Activated T-helper 1 cell treated with anti-CD3 and anti-CD28 coated beads, Interleukin-12 subunit alpha, Interleukin-12 subunit beta, Interleukin-2, Interleukin-4 antibody, amounts not matched to agents 30 ng/mL and 10 ng/mL and 1 ng/mL, durations not matched to agents 14 hours and 24 hours and 36 hours (primary cell): ENCODE measurements around the gene SPAG16. TPM values are rescaled to one million over a fixed set of nuclear protein-coding genes. Genes with fewer than 3 reads are reported as not detected.

Source experiments
- DNase-seq: peaks from one replicate; pipeline ENCODE4 v3.0.0; 2021; ENCODE audit warnings: low spot score
- H3K27ac Mint-ChIP-seq: one replicate; pipeline ENCODE4 v1.8.0; 2021; ENCODE audit warnings: mild to moderate bottlenecking, mixed read lengths
- H3K27me3 Mint-ChIP-seq: one replicate; pipeline ENCODE4 v1.8.0; 2022; ENCODE audit warnings: mild to moderate bottlenecking, moderate library complexity, mixed read lengths; ENCODE audit not compliant: insufficient read depth
- H3K36me3 Mint-ChIP-seq: one replicate; pipeline ENCODE4 v1.8.0; 2021; ENCODE audit warnings: low read depth, mixed read lengths
- H3K4me1 Mint-ChIP-seq: one replicate; pipeline ENCODE4 v1.8.0; 2021; ENCODE audit warnings: low read depth, mixed read lengths
- H3K4me3 Mint-ChIP-seq: one replicate; pipeline ENCODE4 v1.8.0; 2021; ENCODE audit warnings: mild to moderate bottlenecking, moderate library complexity, mixed read lengths
- H3K9me3 Mint-ChIP-seq: one replicate; pipeline ENCODE4 v1.8.0; 2021; ENCODE audit warnings: mixed read lengths
- intact Hi-C: fragments of 100-400 bp; cut with micrococcal nuclease; formaldehyde crosslinking; loops from one replicate; pipeline ENCODE4 v1.15.1; 2024
- total RNA-seq: library from RNA; stranded (reverse); gene quantifications from 2 replicates; pipeline ENCODE4 v1.2.3, GENCODE V29; 2022

The SPAG16 gene
- total RNA-seq, 1 donor from 2014 or later = 7.3 TPM

DNA sequence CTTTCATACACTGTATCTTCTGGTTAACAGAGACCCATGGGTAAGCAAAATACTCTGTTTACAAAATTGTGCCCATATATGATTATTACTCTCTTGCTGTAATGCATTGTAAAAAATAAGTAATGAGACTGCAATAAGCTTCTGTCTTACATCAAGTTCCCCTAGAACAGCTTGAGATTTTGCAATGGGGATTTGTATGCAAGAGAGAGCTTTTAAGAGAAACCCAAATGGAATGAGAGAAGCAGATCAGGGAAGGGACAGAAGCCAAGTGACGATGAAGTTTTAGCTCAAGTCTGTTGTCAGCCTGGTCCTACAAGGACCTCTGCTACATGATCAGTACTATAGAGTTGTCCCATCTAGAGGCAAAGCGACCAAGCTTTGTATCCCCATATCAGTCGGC, 908.4 kb downstream of the SPAG16 start:
- no peaks in the 10 kb centered on the region for H3K36me3 Mint-ChIP-seq
- intact Hi-C loops = no loop called here
- H3K27me3 Mint-ChIP-seq = no peaks in the 10 kb centered on the region
- no peaks in the 10 kb centered on the region for H3K4me1 Mint-ChIP-seq
- no peak overlapping the region for H3K4me3 Mint-ChIP-seq
- H3K27ac Mint-ChIP-seq = no peak overlapping the region
- H3K9me3 Mint-ChIP-seq = no peaks in the 10 kb centered on the region
- no peak for DNase-seq

GRCh38 chr2:214193943-214194342, 909.7 kb downstream of the SPAG16 start:
- Mint-ChIP-seq H3K27me3 (no peaks in the 10 kb centered on the region), H3K9me3 (no peaks in the 10 kb centered on the region), H3K4me3 (no peak overlapping the region), H3K36me3 (no peaks in the 10 kb centered on the region), H3K4me1 (no peaks in the 10 kb centered on the region), H3K27ac (no peak overlapping the region)
- DNase-seq = no peak
- intact Hi-C loops = no loop called here

DNA sequence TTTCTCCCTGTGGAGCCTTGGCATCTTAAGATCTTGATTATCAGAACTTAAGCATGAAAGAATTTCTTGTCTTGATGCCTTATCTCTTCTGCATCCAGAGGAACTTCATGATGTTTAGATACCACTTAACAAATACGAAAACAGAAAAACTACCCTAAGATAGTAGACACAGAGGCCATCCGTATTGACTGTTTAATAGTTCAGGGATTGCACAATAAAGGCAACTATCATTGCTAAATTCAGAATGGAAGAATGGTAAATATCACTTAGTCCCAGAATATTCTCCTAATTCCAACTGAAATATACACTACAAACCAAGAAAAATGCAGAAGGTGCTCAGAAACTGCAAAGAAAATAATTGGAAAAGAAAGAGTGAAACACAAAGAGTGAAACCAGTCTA, 912.0 kb downstream of the SPAG16 start:
- Mint-ChIP-seq H3K9me3 (no peaks in the 10 kb centered on the region), H3K27me3 (no peaks in the 10 kb centered on the region), H3K4me1 (no peaks in the 10 kb centered on the region), H3K36me3 (no peaks in the 10 kb centered on the region), H3K4me3 (no peak overlapping the region), H3K27ac (no peak overlapping the region)
- intact Hi-C loops = no loop called here
- DNase-seq = no peak

DNA sequence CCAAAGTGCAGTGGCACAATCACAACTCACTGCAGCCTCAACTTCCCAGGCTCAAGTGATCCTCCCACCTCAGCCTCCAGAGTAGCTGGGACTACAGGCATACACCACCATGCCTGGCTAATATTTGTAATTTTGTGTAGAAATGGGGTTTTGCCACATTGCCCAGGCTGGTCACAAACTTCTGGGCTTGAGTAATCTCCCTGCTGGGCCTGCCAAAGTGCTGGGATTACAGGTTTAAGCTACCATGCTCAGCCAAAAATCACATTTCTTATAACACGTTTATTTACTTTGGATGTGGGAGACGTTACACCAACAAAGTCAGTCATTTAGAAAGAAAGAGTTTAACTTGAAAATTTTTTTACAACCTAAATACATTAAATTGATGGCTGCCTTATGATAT, 917.6 kb downstream of the SPAG16 start:
- Mint-ChIP-seq H3K4me1 (no peaks in the 10 kb centered on the region), H3K4me3 (no peak overlapping the region), H3K9me3 (no peaks in the 10 kb centered on the region), H3K27me3 (no peaks in the 10 kb centered on the region), H3K27ac (no peak overlapping the region), H3K36me3 (no peaks in the 10 kb centered on the region)
- intact Hi-C loops = no loop called here
- DNase-seq = no peak

DNA sequence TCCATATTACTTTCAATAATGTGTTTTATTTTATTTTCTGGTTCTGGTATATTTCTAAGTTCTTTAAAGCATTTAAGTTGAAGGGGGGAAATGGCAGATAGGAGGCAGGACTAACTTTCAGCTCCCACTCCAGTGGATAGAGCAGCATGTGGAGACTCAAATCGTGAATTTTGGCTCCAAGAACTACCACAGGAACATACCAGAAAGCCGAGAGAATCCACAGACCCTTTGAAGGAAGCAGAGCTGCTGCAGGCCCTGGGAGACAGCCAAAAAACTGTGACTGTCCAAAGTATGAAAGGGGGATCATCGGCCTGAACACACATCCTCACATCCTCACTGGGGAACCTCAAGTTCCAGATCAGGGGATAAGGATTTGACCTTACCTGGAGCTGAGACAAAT, 919.0 kb downstream of the SPAG16 start:
- Mint-ChIP-seq H3K27me3 (no peaks in the 10 kb centered on the region), H3K4me1 (no peaks in the 10 kb centered on the region), H3K27ac (no peak overlapping the region), H3K9me3 (no peaks in the 10 kb centered on the region), H3K36me3 (no peaks in the 10 kb centered on the region), H3K4me3 (no peak overlapping the region)
- intact Hi-C loops = no loop called here
- DNase-seq = no peak

- no peaks in the 10 kb centered on the region for H3K9me3 Mint-ChIP-seq
- intact Hi-C loops = no loop called here
- H3K4me1 Mint-ChIP-seq = no peaks in the 10 kb centered on the region
- H3K36me3 Mint-ChIP-seq = no peaks in the 10 kb centered on the region
- H3K4me3 Mint-ChIP-seq = no peak overlapping the region
- H3K27me3 Mint-ChIP-seq = no peaks in the 10 kb centered on the region
- DNase-seq = no peak
- no peak overlapping the region for H3K27ac Mint-ChIP-seq
These were observed 919.6 kb downstream of the SPAG16 start for GRCh38 chr2:214203744-214204289.

DNA sequence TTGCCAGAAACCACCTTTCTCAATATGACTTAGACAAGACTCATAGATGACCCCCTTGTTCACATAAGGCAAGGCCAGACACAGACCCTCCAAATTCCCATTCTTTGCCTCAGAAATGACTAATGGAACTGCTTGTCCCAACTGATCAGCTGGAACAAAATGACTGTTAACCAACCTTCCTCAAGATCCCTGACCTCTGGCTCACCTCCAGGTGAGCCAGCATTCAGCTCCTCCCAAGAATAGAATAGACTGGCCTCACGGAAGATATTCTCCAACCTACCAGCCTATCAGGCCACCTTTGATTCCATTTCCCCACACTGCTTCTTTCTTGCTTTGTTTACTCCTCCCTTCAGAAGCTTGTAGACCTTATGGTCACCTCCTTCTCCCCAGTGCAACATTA, 930.8 kb downstream of the SPAG16 start:
- no peak for DNase-seq
- Mint-ChIP-seq H3K9me3 (no peaks in the 10 kb centered on the region), H3K27ac (no peak overlapping the region), H3K27me3 (peaks cover 1% of the 10 kb centered on the region), H3K4me3 (no peak overlapping the region), H3K36me3 (no peaks in the 10 kb centered on the region), H3K4me1 (no peaks in the 10 kb centered on the region)
- intact Hi-C loops = no loop called here

DNA sequence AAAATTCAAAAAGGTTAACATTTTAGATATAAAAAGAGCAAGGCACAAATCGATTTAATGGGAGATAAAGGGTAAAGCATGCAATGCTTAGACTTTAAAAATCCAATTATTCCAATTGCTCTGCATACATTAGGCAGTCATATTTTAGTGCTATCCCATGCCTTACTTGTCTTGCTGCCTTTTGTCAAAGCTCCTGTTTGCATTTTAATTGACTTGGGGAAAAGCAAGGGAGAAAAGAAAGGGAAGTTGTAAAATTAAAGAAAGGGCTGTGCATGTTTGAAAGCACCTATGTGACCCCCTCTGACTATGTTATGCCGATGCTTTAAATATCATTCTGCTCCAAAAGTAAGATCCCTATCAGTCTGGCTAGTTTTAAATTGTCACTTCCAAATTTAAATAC, 932.9 kb downstream of the SPAG16 start:
- Mint-ChIP-seq H3K9me3 (no peaks in the 10 kb centered on the region), H3K27me3 (peaks cover 1% of the 10 kb centered on the region), H3K4me1 (no peaks in the 10 kb centered on the region), H3K36me3 (no peaks in the 10 kb centered on the region), H3K27ac (no peak overlapping the region), H3K4me3 (no peak overlapping the region)
- intact Hi-C loops = no loop called here
- no peak for DNase-seq

GRCh38 chr2:214217599-214217998, 933.3 kb downstream of the SPAG16 start:
- no peaks in the 10 kb centered on the region for H3K9me3 Mint-ChIP-seq
- DNase-seq = no peak
- H3K36me3 Mint-ChIP-seq = no peaks in the 10 kb centered on the region
- intact Hi-C loops = no loop called here
- H3K27ac Mint-ChIP-seq = no peak overlapping the region
- no peak overlapping the region for H3K4me3 Mint-ChIP-seq
- H3K4me1 Mint-ChIP-seq = no peaks in the 10 kb centered on the region
- peaks cover 1% of the 10 kb centered on the region for H3K27me3 Mint-ChIP-seq

GRCh38 chr2:214220251-214220650, 936.0 kb downstream of the SPAG16 start:
- no peak overlapping the region for H3K4me3 Mint-ChIP-seq
- no peaks in the 10 kb centered on the region for H3K9me3 Mint-ChIP-seq

GRCh38 chr2:214226061-214226460, 941.8 kb downstream of the SPAG16 start:
- Mint-ChIP-seq H3K27ac (no peak overlapping the region), H3K27me3 (no peaks in the 10 kb centered on the region), H3K36me3 (no peaks in the 10 kb centered on the region), H3K4me1 (no peaks in the 10 kb centered on the region), H3K9me3 (no peaks in the 10 kb centered on the region), H3K4me3 (no peak overlapping the region)
- no peak for DNase-seq
- intact Hi-C loops = no loop called here

More at GRCh38 chr2:214220251-214220650, 936.0 kb downstream of the SPAG16 start:
- H3K4me1 Mint-ChIP-seq = no peaks in the 10 kb centered on the region
- no peak for DNase-seq
- intact Hi-C loops = no loop called here
- H3K27me3 Mint-ChIP-seq = peaks cover 1% of the 10 kb centered on the region
- H3K36me3 Mint-ChIP-seq = no peaks in the 10 kb centered on the region
- no peak overlapping the region for H3K27ac Mint-ChIP-seq

DNA sequence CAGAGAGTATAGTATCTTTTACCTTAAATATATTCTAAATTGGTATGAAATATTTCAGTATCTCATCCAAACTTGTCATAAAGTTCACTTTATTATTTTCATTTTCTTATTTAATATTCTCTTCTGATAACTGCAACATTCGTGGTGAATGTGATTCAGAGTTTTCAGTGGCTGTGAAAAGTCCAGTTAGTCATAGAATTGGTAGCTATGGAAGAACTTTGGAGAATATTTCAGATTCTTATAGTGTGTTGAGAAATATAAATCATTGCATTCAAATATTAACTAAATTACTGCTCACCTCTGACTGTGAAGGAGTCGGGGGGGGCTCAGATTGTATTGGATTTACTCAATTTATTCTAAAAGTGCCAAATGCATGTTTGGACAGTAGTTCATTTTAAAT, 948.0 kb downstream of the SPAG16 start:
- H3K27ac Mint-ChIP-seq = no peak overlapping the region
- no peak overlapping the region for H3K4me3 Mint-ChIP-seq
- DNase-seq = no peak
- H3K36me3 Mint-ChIP-seq = no peaks in the 10 kb centered on the region
- no peaks in the 10 kb centered on the region for H3K27me3 Mint-ChIP-seq
- no peaks in the 10 kb centered on the region for H3K9me3 Mint-ChIP-seq
- H3K4me1 Mint-ChIP-seq = no peaks in the 10 kb centered on the region
- intact Hi-C loops = no loop called here

GRCh38 chr2:214233164-214233563, 948.9 kb downstream of the SPAG16 start:
- DNase-seq = no peak
- no peaks in the 10 kb centered on the region for H3K27me3 Mint-ChIP-seq
- H3K36me3 Mint-ChIP-seq = no peaks in the 10 kb centered on the region
- intact Hi-C loops = no loop called here
- H3K27ac Mint-ChIP-seq = no peak overlapping the region
- H3K9me3 Mint-ChIP-seq = no peaks in the 10 kb centered on the region
- no peaks in the 10 kb centered on the region for H3K4me1 Mint-ChIP-seq
- H3K4me3 Mint-ChIP-seq = no peak overlapping the region

GRCh38 chr2:214242797-214243196, 958.5 kb downstream of the SPAG16 start:
- intact Hi-C loops = no loop called here
- H3K4me1 Mint-ChIP-seq = no peaks in the 10 kb centered on the region

More at GRCh38 chr2:214242797-214243196, 958.5 kb downstream of the SPAG16 start:
- no peaks in the 10 kb centered on the region for H3K27me3 Mint-ChIP-seq
- H3K36me3 Mint-ChIP-seq = no peaks in the 10 kb centered on the region
- H3K4me3 Mint-ChIP-seq = no peak overlapping the region
- no peak for DNase-seq
- no peak overlapping the region for H3K27ac Mint-ChIP-seq
- no peaks in the 10 kb centered on the region for H3K9me3 Mint-ChIP-seq
